ENCODE results near the gene OR2AK2.

DNA sequence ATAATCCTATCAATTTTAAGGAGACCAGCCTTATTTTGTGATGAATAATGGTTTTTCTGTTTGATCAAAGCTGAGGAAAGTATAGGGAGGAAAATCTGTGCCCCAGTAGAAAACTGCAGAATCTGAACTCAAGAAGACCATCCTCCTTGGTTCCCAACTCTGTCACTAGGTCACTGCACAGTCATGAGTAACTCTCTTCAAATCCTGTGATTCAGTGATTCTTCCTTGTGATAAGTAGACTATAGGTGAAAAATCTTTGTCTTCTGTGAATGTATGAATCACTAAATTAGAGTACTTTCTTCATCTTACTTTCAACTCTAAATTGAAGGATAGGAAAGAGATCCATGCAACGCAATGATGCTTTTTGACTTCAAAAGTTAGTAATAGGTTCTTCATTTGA is 35.1 kb downstream of the OR2AK2 start:
- no peak for TF ChIP-seq RAD21 (conservative IDR thresholded peaks at IDR 0.05)
- TF ChIP-seq CTCF (IDR thresholded peaks at IDR 0.05; ENCODE audit: poor library complexity, severe bottlenecking): no peak
- no peak for TF ChIP-seq EZH2 (IDR thresholded peaks at IDR 0.05; ENCODE audit: borderline replicate concordance, insufficient read depth, low read length, poor library complexity, severe bottlenecking)
- no peak for TF ChIP-seq POLR2AphosphoS5 (IDR thresholded peaks at IDR 0.05)
- TF ChIP-seq TAF1 (IDR thresholded peaks at IDR 0.05; ENCODE audit: low read depth): no peak
- TF ChIP-seq MXI1 (conservative IDR thresholded peaks at IDR 0.05; ENCODE audit: poor library complexity, severe bottlenecking): no peak

All from neural cell (in vitro differentiated cells).